HepG2 (cell line): ENCODE data around the gene PRRT2. TPM values are rescaled to one million over a fixed set of nuclear protein-coding genes. Genes with fewer than 3 reads are reported as not detected.
A peak's percentile ranks its signal among the peaks of the same experiment; 100 is the strongest.

Experiments used
- ATF1 ChIP-seq: IDR thresholded peaks from 2 replicates; pipeline ENCODE4 v1.6.1; 2016; ENCODE audit warnings: mild to moderate bottlenecking, control low read depth
- CBX2 ChIP-seq, 2 experiments: fragments of 200-600 bp in 1 of 2; sonication (generic); formaldehyde crosslinking in 1 of 2; IDR thresholded peaks; 2 replicates each; pipeline versions ENCODE4 v1.7.0 to v1.8.1; 2018 to 2022; ENCODE audit warnings: low read depth in 2 of 2, low read length in 1 of 2, mild to moderate bottlenecking in 1 of 2, missing genetic modification reagents in 1 of 2
- CCDC6 ChIP-seq: sonication (generic); formaldehyde crosslinking; IDR thresholded peaks from 2 replicates; pipeline ENCODE4 v1.8.1; 2022; ENCODE audit warnings: mild to moderate bottlenecking, missing genetic modification reagents, moderate library complexity
- FOXJ3 ChIP-seq: sonication (generic); formaldehyde crosslinking; IDR thresholded peaks from 2 replicates; pipeline ENCODE4 v1.4.0; 2020; ENCODE audit warnings: missing genetic modification reagents, mild to moderate bottlenecking, borderline replicate concordance
- RAD21 ChIP-seq: fragments of 450-650 bp; formaldehyde crosslinking; IDR thresholded peaks from 2 replicates; pipeline ENCODE4 v1.5.0; 2020; ENCODE audit warnings: mild to moderate bottlenecking
- RFXANK ChIP-seq: IDR thresholded peaks from 2 replicates; pipeline ENCODE4 v1.6.1; 2016
- THAP11 ChIP-seq: IDR thresholded peaks from 2 replicates; pipeline ENCODE4 v1.6.1; 2016; ENCODE audit warnings: missing biosample characterization, missing genetic modification reagents
- ZBTB3 ChIP-seq: sonication (generic); formaldehyde crosslinking; IDR thresholded peaks from 2 replicates; pipeline ENCODE4 v1.4.0; 2020; ENCODE audit warnings: low read depth, mild to moderate bottlenecking, moderate library complexity, missing genetic modification reagents, borderline replicate concordance
- ZNF558 ChIP-seq: sonication (generic); formaldehyde crosslinking; IDR thresholded peaks from 2 replicates; pipeline ENCODE4 v1.9.0; 2022; ENCODE audit warnings: mild to moderate bottlenecking, missing genetic modification reagents, borderline replicate concordance
- ZNF615 ChIP-seq: sonication (generic); formaldehyde crosslinking; IDR thresholded peaks from 2 replicates; pipeline ENCODE4 v1.5.0; 2020; ENCODE audit warnings: mild to moderate bottlenecking, missing genetic modification reagents, borderline replicate concordance
- ZNF83 ChIP-seq: sonication (generic); formaldehyde crosslinking; IDR thresholded peaks from 2 replicates; pipeline ENCODE4 v1.4.0; 2020; ENCODE audit warnings: missing genetic modification reagents, mild to moderate bottlenecking, borderline replicate concordance
- ZSCAN20 ChIP-seq: sonication (generic); formaldehyde crosslinking; IDR thresholded peaks from 2 replicates; pipeline ENCODE4 v1.4.0; 2020; ENCODE audit warnings: missing genetic modification reagents, mild to moderate bottlenecking, borderline replicate concordance
- ZSCAN22 ChIP-seq: sonication (generic); formaldehyde crosslinking; IDR thresholded peaks from 2 replicates; pipeline ENCODE4 v1.4.0; 2020; ENCODE audit warnings: mild to moderate bottlenecking, missing genetic modification reagents
- polyA plus RNA-seq, 8 experiments: library from polyadenylated mRNA; depleted of rRNA in 3 of 8; stranded (reverse) in 7 of 8; unstranded in 1 of 8; fragments of >200 nt; fragmentation: Illumina TruSeq in 4 of 8; extraction: Trizol in 4 of 8; gene quantifications; 2 replicates each; pipeline versions ENCODE4 v1.2.1 to v1.2.3, GENCODE V29; 2011 to 2016; ENCODE audit warnings: low read depth in 4 of 8, missing spikeins in 1 of 8, mixed read lengths in 1 of 8; ENCODE audit not compliant: insufficient read depth in 1 of 8
- total RNA-seq, 5 experiments: library from RNA; depleted of rRNA; stranded (reverse); fragments of >200 nt; fragmentation: Illumina TruSeq; extraction: Trizol; gene quantifications; 2 replicates each; pipeline ENCODE4 v1.2.3, GENCODE V29; 2016; ENCODE audit warnings: low read depth in 1 of 5
- TF ChIP-seq, protein P1 (sequence below): sonication (generic); formaldehyde crosslinking; IDR thresholded peaks from 2 replicates; pipeline ENCODE4 v1.9.0; 2021; ENCODE audit warnings: missing genetic modification reagents, mild to moderate bottlenecking, borderline replicate concordance
- TF ChIP-seq, protein P2 (sequence below): sonication (generic); formaldehyde crosslinking; conservative IDR thresholded peaks from 2 replicates; pipeline ENCODE4 v1.8.1; 2023; ENCODE audit warnings: missing genetic modification reagents
- TF ChIP-seq, protein P3 (sequence below): sonication (generic); formaldehyde crosslinking; IDR thresholded peaks from 2 replicates; pipeline ENCODE4 v1.5.0; 2020; ENCODE audit warnings: missing genetic modification reagents, mild to moderate bottlenecking, borderline replicate concordance
- TF ChIP-seq, protein P4 (sequence below): IDR thresholded peaks from 2 replicates; pipeline ENCODE4 v1.6.1; 2016; ENCODE audit warnings: missing compliant biosample characterization, missing genetic modification reagents, borderline replicate concordance
- TF ChIP-seq, protein P5 (sequence below): sonication (generic); formaldehyde crosslinking; IDR thresholded peaks from 2 replicates; pipeline ENCODE4 v1.9.0; 2022; ENCODE audit warnings: low read depth, missing genetic modification reagents

Gene PRRT2
- total and polyA plus RNA-seq, 2 of the 13 experiments (the other 11 are each of a cell fraction or from before 2014, with no cell fraction given), result 0.51 to 1.1 TPM

DNA sequence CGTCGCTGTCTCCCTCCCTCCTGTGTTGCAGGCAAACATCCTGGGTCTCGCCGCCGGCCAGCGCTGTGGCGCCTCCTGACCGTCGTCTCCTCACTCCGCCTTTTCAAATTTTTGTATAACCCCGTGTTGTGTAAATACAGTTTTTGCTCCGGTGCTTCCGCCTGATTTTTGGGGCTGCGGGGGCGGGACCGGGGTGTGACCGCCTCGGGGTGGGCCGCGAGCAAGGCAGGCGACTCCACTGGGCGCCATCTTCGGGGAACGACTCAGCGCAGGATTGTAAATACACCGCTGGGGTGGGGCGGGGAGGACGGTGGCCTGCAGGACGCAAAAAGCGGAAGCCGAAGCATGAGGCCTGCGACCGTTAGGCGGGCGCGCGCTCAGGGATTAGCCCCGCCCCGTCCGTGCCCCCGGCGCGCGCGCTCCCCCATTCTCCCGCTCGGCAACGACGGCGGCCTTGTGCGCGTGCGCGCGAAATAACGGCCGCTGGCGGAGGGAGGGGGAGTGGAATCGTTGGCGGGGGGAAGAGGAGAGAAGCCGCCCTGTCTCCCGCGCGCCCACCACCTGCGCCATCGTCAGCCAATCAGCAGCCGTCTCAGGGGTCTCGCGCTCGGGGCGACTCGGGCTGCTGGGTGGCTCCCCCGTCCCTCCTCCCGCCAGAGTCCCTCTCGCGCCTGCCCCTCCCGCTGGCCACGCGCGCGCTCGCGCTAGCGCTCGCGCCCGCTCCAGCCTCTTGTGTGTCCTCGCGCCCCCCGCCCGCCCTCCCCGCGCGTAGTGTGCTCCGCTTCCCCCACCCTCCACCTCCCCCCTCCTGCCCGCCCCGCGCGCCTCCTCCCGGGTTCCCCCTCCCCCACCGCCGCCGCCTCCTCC, 6.5 kb upstream of the PRRT2 start (continued):
- TF ChIP-seq ZSCAN20 (CRISPR knock-in tag) (0 out of 2 replicates have a peak, but pooled peaks have one; percentile 47), RAD21 (CRISPR knock-in tag) (peak; percentile 66), ZBTB3 (CRISPR knock-in tag) (peak; percentile 59; the same call in 1 of the 2 replicates), THAP11 (CRISPR knock-in tag) (peak; percentile 94), ZNF558 (CRISPR knock-in tag) (no peak), RFXANK (CRISPR knock-in tag) (0 out of 2 replicates have a peak, but pooled peaks have one; percentile 78), ZNF615 (peak; percentile 66; the same call in 1 of the 2 replicates), ZNF83 (CRISPR knock-in tag) (peak; percentile 97), ATF1 (CRISPR knock-in tag) (no peak), CBX2 (IDR thresholded peaks at IDR 0.05; ENCODE audit: low read depth, low read length) (no peak), CBX2 (CRISPR knock-in tag; IDR thresholded peaks at IDR 0.05; ENCODE audit: low read depth) (no peak), FOXJ3 (CRISPR knock-in tag) (peak; percentile 79; the same call in 1 of the 2 replicates), ZSCAN22 (CRISPR knock-in tag) (no peak), CCDC6 (CRISPR knock-in tag) (peak; percentile 96)
- TF ChIP-seq, protein P1, sequence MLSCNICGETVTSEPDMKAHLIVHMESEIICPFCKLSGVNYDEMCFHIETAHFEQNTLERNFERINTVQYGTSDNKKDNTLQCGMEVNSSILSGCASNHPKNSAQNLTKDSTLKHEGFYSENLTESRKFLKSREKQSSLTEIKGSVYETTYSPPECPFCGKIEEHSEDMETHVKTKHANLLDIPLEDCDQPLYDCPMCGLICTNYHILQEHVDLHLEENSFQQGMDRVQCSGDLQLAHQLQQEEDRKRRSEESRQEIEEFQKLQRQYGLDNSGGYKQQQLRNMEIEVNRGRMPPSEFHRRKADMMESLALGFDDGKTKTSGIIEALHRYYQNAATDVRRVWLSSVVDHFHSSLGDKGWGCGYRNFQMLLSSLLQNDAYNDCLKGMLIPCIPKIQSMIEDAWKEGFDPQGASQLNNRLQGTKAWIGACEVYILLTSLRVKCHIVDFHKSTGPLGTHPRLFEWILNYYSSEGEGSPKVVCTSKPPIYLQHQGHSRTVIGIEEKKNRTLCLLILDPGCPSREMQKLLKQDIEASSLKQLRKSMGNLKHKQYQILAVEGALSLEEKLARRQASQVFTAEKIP (CRISPR knock-in tag), result no peak
- TF ChIP-seq, protein P2, sequence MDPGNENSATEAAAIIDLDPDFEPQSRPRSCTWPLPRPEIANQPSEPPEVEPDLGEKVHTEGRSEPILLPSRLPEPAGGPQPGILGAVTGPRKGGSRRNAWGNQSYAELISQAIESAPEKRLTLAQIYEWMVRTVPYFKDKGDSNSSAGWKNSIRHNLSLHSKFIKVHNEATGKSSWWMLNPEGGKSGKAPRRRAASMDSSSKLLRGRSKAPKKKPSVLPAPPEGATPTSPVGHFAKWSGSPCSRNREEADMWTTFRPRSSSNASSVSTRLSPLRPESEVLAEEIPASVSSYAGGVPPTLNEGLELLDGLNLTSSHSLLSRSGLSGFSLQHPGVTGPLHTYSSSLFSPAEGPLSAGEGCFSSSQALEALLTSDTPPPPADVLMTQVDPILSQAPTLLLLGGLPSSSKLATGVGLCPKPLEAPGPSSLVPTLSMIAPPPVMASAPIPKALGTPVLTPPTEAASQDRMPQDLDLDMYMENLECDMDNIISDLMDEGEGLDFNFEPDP, result 0 out of 2 replicates have a peak, but pooled peaks have one; percentile 7
- TF ChIP-seq, protein P3, sequence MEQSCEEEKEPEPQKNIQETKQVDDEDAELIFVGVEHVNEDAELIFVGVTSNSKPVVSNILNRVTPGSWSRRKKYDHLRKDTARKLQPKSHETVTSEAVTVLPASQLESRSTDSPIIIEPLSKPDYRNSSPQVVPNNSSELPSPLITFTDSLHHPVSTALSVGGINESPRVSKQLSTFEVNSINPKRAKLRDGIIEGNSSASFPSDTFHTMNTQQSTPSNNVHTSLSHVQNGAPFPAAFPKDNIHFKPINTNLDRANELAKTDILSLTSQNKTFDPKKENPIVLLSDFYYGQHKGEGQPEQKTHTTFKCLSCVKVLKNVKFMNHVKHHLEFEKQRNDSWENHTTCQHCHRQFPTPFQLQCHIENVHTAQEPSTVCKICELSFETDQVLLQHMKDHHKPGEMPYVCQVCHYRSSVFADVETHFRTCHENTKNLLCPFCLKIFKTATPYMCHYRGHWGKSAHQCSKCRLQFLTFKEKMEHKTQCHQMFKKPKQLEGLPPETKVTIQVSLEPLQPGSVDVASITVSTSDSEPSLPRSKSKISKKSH (CRISPR knock-in tag), result peak; percentile 98
- TF ChIP-seq, protein P4, sequence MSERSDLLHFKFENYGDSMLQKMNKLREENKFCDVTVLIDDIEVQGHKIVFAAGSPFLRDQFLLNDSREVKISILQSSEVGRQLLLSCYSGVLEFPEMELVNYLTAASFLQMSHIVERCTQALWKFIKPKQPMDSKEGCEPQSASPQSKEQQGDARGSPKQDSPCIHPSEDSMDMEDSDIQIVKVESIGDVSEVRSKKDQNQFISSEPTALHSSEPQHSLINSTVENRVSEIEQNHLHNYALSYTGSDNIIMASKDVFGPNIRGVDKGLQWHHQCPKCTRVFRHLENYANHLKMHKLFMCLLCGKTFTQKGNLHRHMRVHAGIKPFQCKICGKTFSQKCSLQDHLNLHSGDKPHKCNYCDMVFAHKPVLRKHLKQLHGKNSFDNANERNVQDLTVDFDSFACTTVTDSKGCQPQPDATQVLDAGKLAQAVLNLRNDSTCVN (CRISPR knock-in tag), result peak; percentile 89
- TF ChIP-seq, protein P5, sequence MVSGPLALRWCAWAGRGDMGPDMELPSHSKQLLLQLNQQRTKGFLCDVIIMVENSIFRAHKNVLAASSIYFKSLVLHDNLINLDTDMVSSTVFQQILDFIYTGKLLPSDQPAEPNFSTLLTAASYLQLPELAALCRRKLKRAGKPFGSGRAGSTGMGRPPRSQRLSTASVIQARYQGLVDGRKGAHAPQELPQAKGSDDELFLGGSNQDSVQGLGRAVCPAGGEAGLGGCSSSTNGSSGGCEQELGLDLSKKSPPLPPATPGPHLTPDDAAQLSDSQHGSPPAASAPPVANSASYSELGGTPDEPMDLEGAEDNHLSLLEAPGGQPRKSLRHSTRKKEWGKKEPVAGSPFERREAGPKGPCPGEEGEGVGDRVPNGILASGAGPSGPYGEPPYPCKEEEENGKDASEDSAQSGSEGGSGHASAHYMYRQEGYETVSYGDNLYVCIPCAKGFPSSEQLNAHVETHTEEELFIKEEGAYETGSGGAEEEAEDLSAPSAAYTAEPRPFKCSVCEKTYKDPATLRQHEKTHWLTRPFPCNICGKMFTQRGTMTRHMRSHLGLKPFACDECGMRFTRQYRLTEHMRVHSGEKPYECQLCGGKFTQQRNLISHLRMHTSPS (CRISPR knock-in tag), result peak; percentile 76; the same call in 1 of the 2 replicates
